A673 (cell line): ENCODE data around the gene ZNF689.

Experiments
- CTCF ChIP-seq: fragments of 300-800, 200-600 bp; sonication (generic); conservative IDR thresholded peaks from 2 replicates; pipeline ENCODE4 v1.5.1; 2017; ENCODE audit warnings: low read depth, mild to moderate bottlenecking, antibody characterized with exemption, low read length, moderate library complexity, mixed read lengths
- EZH2 ChIP-seq: fragments of 200-600 bp; sonication (generic); IDR thresholded peaks from 2 replicates; pipeline ENCODE4 v1.6.1; 2017; ENCODE audit warnings: borderline replicate concordance, low read depth, mild to moderate bottlenecking, mixed read lengths, antibody characterized with exemption, low read length; ENCODE audit not compliant: poor library complexity, severe bottlenecking

DNA sequence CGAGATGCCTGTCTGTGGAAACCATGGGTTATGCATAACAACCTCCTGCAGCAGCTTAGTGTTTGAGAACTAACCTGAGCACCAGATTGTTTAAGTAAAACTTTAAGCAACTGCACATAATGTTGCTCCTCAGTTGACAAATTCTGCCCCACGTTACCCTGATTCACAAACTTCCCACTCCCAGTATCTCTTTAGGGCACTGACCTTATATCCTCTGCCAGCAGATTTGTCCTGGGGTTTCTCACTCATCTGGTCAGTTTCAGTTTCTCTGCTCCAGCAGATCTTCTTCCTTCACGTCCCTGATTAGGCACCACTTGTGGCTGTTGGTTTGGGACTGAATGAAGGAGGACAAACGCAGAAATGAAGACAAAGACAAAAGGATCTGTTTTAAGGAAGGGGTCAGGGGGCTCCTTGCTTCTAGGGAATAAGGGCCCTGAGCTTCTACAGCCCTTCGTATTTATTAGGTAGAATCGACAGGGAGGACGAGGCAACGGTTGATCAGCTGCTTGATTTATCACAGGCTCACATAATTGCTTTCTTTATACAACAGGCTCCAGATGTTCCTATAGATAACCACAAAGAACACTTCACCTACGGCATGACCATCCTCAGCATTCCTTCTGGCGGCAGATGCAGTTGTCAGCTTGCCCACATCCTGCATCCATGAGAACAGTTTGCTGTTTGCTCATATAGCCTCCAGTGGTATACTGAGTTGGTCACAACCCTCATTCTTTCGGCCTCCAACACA lies 13.5 kb upstream of the ZNF689 start:
- no peak for TF ChIP-seq CTCF
- no peak for TF ChIP-seq EZH2
